ENCODE results near the gene ATG16L1.

The ATG16L1 gene

DNA sequence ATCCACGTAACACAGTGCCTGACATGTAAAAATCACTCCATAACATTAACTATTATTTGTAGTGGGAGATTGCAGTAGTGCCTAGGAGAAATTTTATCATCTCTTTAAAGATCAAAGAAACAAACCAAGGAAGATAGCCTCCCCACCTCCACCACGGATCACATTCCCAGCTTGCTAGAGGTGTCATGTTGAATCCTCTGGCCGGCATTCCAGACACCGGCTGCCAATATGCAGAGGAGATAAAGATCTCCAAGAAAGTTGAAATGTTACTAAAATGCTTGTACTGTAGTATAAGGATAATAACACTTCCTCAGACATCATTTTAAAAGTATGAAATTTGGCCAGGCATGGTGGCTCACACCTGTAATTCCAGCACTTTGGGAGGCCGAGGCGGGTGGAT lies 6.1 kb upstream of the ATG16L1 start:
- H3K4me1 ChIP-seq (ENCODE audit: control extremely low read depth in 1 of 4, control insufficient read depth in 4 of 4, insufficient read depth in 4 of 4, low read length in 3 of 4): peaks cover 13 to 41% (median 24%) of the 10 kb centered on the region in 4 experiments
- CTCF ChIA-PET: no interaction called here
- 100% methylated on average over 2 of the region's 6 CpGs for WGBS (ENCODE audit: insufficient coverage)

DNA sequence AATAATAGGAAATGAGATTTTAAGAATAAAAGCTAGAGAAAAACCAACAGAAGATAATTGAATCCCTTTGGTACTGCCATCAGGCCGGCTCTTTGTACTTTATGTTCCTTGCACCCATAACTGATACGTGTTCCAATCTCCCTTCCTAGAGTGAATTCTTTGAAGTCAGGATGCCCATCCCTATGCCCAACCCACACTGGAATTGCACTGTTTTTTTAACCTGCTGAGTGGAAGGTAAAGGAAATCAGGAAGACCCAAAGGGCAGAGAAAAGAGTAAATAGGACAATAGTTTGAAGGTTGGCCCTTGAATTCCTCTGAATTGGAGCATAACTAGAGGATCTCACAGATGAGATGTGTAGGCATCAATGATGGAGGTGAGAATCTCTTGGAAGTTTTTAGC lies 4.4 kb upstream of the ATG16L1 start:
- POLR2A ChIA-PET: interaction anchor here (0.5 kb wide), 1 partner anchor 513 kb away, joined by 3 read pairs; no protein-coding TSS in a partner anchor
- H3K4me1 ChIP-seq (ENCODE audit: control extremely low read depth in 1 of 4, control insufficient read depth in 4 of 4, insufficient read depth in 4 of 4, low read length in 3 of 4): peaks cover 12 to 39% (median 21%) of the 10 kb centered on the region in 4 experiments
- no peaks in the 10 kb centered on the region for H3K36me3 ChIP-seq (ENCODE audit: control insufficient read depth in 4 of 4, insufficient read depth in 4 of 4, low read length in 3 of 4)
- no peak overlapping the region for H3K4me3 ChIP-seq (ENCODE audit: control insufficient read depth in 1 of 7, extremely low read depth in 1 of 7, insufficient read depth in 4 of 7, low read depth in 2 of 7, low read length in 6 of 7)
- no peaks in the 10 kb centered on the region for H3K27me3 ChIP-seq (replicated peaks in 2 of 5; ENCODE audit: control insufficient read depth in 4 of 5, insufficient read depth in 5 of 5, low read length in 4 of 5)
- H3K27ac ChIP-seq (ENCODE audit: insufficient read depth in 1 of 2, low read depth in 1 of 2, low read length in 2 of 2, poor library complexity in 1 of 2, severe bottlenecking in 2 of 2): no peak overlapping the region
- CTCF ChIA-PET: no interaction called here
- 100% methylated on average over 1 of the region's 2 CpGs for WGBS (ENCODE audit: insufficient coverage)
- H3K9me3 ChIP-seq (ENCODE audit: control extremely low read depth in 1 of 5, control insufficient read depth in 4 of 5, insufficient read depth in 2 of 5, low read depth in 1 of 5, low read length in 4 of 5): no peaks in the 10 kb centered on the region
- no peak for DNase-seq

More for the DNA sequence above, 6.1 kb upstream of the ATG16L1 start:
- Histone ChIP-seq H3K27me3 (replicated peaks in 2 of 5; ENCODE audit: control insufficient read depth in 4 of 5, insufficient read depth in 5 of 5, low read length in 4 of 5) (no peaks in the 10 kb centered on the region), H3K36me3 (ENCODE audit: control insufficient read depth in 4 of 4, insufficient read depth in 4 of 4, low read length in 3 of 4) (no peaks in the 10 kb centered on the region), H3K4me3 (ENCODE audit: control insufficient read depth in 1 of 7, extremely low read depth in 1 of 7, insufficient read depth in 4 of 7, low read depth in 2 of 7, low read length in 6 of 7) (no peak overlapping the region), H3K9me3 (ENCODE audit: control extremely low read depth in 1 of 5, control insufficient read depth in 4 of 5, insufficient read depth in 2 of 5, low read depth in 1 of 5, low read length in 4 of 5) (no peaks in the 10 kb centered on the region), H3K27ac (ENCODE audit: insufficient read depth in 1 of 2, low read depth in 1 of 2, low read length in 2 of 2, poor library complexity in 1 of 2, severe bottlenecking in 2 of 2) (no peak overlapping the region)
- POLR2A ChIA-PET: no interaction called here
- DNase-seq: no peak

DNA sequence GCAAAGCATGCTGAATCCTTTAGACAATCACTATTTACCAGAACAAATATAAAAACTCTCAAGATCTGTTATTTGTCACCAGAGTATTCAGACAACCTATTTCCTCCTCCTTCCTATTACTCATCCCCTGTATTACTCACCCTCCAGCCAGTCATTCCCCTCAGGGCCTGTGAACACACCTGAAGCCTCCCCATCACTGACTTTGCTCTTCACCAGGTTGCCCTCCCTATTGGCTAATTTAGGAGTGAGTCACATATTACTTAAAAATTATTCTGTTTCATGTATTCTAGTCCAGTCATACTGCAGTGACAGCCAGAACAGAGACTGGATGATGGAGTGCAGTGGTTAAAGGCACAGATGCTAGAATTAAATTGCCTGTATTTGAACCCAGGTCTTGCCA lies 3.7 kb upstream of the ATG16L1 start:
- DNase-seq: peak; percentile 17 to 61 (median 51)
- H3K9me3 ChIP-seq (ENCODE audit: control extremely low read depth in 1 of 5, control insufficient read depth in 4 of 5, insufficient read depth in 2 of 5, low read depth in 1 of 5, low read length in 4 of 5): no peaks in the 10 kb centered on the region
- no peaks in the 10 kb centered on the region for H3K36me3 ChIP-seq (ENCODE audit: control insufficient read depth in 4 of 4, insufficient read depth in 4 of 4, low read length in 3 of 4)
- peaks cover 10 to 38% (median 23%) of the 10 kb centered on the region in 4 experiments for H3K4me1 ChIP-seq (ENCODE audit: control extremely low read depth in 1 of 4, control insufficient read depth in 4 of 4, insufficient read depth in 4 of 4, low read length in 3 of 4)
- ChIA-PET POLR2A (interaction anchor here (0.5 kb wide), 1 partner anchor 514 kb away, joined by 3 read pairs; no protein-coding TSS in a partner anchor), CTCF (no interaction called here)
- H3K27ac ChIP-seq (ENCODE audit: insufficient read depth in 1 of 2, low read depth in 1 of 2, low read length in 2 of 2, poor library complexity in 1 of 2, severe bottlenecking in 2 of 2): no peak overlapping the region
- no peaks in the 10 kb centered on the region for H3K27me3 ChIP-seq (replicated peaks in 2 of 5; ENCODE audit: control insufficient read depth in 4 of 5, insufficient read depth in 5 of 5, low read length in 4 of 5)
- no peak overlapping the region for H3K4me3 ChIP-seq (ENCODE audit: control insufficient read depth in 1 of 7, extremely low read depth in 1 of 7, insufficient read depth in 4 of 7, low read depth in 2 of 7, low read length in 6 of 7)

DNA sequence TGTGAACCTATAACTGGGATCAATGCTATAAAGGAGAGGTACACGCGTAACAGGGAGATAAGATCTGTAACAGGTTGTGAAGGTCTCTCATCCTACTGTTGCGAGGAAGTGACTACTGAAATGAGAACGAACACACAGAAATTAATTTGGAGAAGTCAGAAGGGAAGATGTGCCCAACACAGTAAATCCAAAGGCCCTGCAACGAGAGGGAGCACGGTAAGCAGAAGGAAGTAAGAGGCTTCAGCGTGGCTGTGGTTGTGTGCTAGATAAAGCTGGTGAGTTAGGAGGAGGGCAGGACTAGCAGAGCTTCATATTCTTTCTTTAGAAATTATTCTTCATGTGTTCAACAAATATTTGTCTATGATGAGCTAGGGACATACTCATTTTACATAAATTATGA lies 2.5 kb upstream of the ATG16L1 start:
- H3K36me3 ChIP-seq (ENCODE audit: control insufficient read depth in 4 of 4, insufficient read depth in 4 of 4, low read length in 3 of 4): peaks cover 0 to 6% (median 2%) of the 10 kb centered on the region in 4 experiments
- CTCF ChIA-PET: interaction anchor here (0.6 to 3.1 kb wide), 6 partner anchors 42 to 396 kb away, joined by 3 to 12 read pairs (median 6); partner anchors contain the start of gene INPP5D
- no peak overlapping the region for H3K27ac ChIP-seq (ENCODE audit: insufficient read depth in 1 of 2, low read depth in 1 of 2, low read length in 2 of 2, poor library complexity in 1 of 2, severe bottlenecking in 2 of 2)
- H3K27me3 ChIP-seq (replicated peaks in 2 of 5; ENCODE audit: control insufficient read depth in 4 of 5, insufficient read depth in 5 of 5, low read length in 4 of 5): no peaks in the 10 kb centered on the region
- peak overlapping the region in 1 of 7 experiments; percentile 36 for H3K4me3 ChIP-seq (ENCODE audit: control insufficient read depth in 1 of 7, extremely low read depth in 1 of 7, insufficient read depth in 4 of 7, low read depth in 2 of 7, low read length in 6 of 7)
- 6% methylated on average over 6 of the region's 7 CpGs for WGBS (ENCODE audit: insufficient coverage)
- peak; percentile 38 to 80 (median 77) for DNase-seq
- H3K4me1 ChIP-seq (ENCODE audit: control extremely low read depth in 1 of 4, control insufficient read depth in 4 of 4, insufficient read depth in 4 of 4, low read length in 3 of 4): peaks cover 12 to 47% (median 27%) of the 10 kb centered on the region in 4 experiments
- H3K9me3 ChIP-seq (ENCODE audit: control extremely low read depth in 1 of 5, control insufficient read depth in 4 of 5, insufficient read depth in 2 of 5, low read depth in 1 of 5, low read length in 4 of 5): no peaks in the 10 kb centered on the region
- POLR2A ChIA-PET: interaction anchor here (0.6 kb wide), 1 partner anchor 107 kb away, joined by 3 read pairs; no protein-coding TSS in a partner anchor

DNA sequence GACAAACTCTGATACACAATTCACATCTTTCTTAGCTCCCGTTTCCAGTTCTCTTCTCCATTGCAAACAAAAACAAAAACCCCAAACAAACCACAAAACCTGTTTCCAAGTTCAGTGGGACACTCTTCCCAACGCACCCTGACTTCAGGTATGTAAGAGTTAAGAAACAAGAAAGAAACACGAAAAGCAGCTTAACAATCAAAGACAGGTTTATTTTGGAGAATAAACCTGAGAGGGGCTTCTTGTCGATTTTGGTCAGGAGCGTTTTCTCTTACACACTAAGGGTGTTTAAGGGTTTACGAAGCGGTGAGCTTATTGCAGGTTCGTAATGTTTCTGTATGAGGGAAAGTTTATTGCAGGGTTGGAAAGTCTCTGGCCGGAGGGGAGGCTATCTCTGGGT lies 905 bp upstream of the ATG16L1 start:
- no peak overlapping the region for H3K27ac ChIP-seq (ENCODE audit: insufficient read depth in 1 of 2, low read depth in 1 of 2, low read length in 2 of 2, poor library complexity in 1 of 2, severe bottlenecking in 2 of 2)
- H3K4me3 ChIP-seq (ENCODE audit: control insufficient read depth in 1 of 7, extremely low read depth in 1 of 7, insufficient read depth in 4 of 7, low read depth in 2 of 7, low read length in 6 of 7): no peak overlapping the region
- DNase-seq: no peak
- WGBS (ENCODE audit: insufficient coverage): 96% methylated on average over 7 of the region's 9 CpGs
- peaks cover 0 to 12% (median 4%) of the 10 kb centered on the region in 4 experiments for H3K36me3 ChIP-seq (ENCODE audit: control insufficient read depth in 4 of 4, insufficient read depth in 4 of 4, low read length in 3 of 4)
- H3K9me3 ChIP-seq (ENCODE audit: control extremely low read depth in 1 of 5, control insufficient read depth in 4 of 5, insufficient read depth in 2 of 5, low read depth in 1 of 5, low read length in 4 of 5): no peaks in the 10 kb centered on the region
- no peaks in the 10 kb centered on the region for H3K27me3 ChIP-seq (replicated peaks in 2 of 5; ENCODE audit: control insufficient read depth in 4 of 5, insufficient read depth in 5 of 5, low read length in 4 of 5)
- CTCF ChIA-PET: interaction anchor here (0.7 to 3.1 kb wide), 11 partner anchors 8 to 397 kb away, joined by 3 to 12 read pairs (median 5); partner anchors contain the start of gene INPP5D
- peaks cover 12 to 42% (median 27%) of the 10 kb centered on the region in 4 experiments for H3K4me1 ChIP-seq (ENCODE audit: control extremely low read depth in 1 of 4, control insufficient read depth in 4 of 4, insufficient read depth in 4 of 4, low read length in 3 of 4)
- POLR2A ChIA-PET: no interaction called here

DNA sequence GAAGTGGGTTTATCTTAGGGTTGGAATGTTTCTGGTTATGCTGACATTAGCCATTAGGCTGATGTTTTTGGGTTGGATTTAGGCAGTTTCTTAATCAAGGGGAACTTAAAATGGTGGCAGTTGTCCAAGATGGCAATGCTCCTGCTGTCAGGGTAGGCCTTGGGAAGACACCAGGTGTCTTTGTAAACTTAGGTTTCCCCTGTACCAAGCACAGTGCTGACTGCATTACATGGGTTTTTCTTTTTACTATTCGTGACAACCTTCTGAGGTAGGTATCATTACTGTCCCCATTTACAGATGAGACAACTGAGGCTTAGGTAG lies 528 bp upstream of the ATG16L1 start:
- H3K27me3 ChIP-seq (replicated peaks in 2 of 5; ENCODE audit: control insufficient read depth in 4 of 5, insufficient read depth in 5 of 5, low read length in 4 of 5): no peaks in the 10 kb centered on the region
- peaks cover 12 to 42% (median 27%) of the 10 kb centered on the region in 4 experiments for H3K4me1 ChIP-seq (ENCODE audit: control extremely low read depth in 1 of 4, control insufficient read depth in 4 of 4, insufficient read depth in 4 of 4, low read length in 3 of 4)
- H3K27ac ChIP-seq (ENCODE audit: insufficient read depth in 1 of 2, low read depth in 1 of 2, low read length in 2 of 2, poor library complexity in 1 of 2, severe bottlenecking in 2 of 2): peak overlapping the region; percentile 37 to 78
- no peak for DNase-seq
- POLR2A ChIA-PET: no interaction called here
- 91% methylated on average over 1 of the region's 1 CpG for WGBS (ENCODE audit: insufficient coverage)
- CTCF ChIA-PET: interaction anchor here (0.7 to 3.1 kb wide), 12 partner anchors 9 to 398 kb away, joined by 3 to 12 read pairs (median 6); partner anchors contain the start of gene INPP5D
- peaks cover 0 to 15% (median 6%) of the 10 kb centered on the region in 4 experiments for H3K36me3 ChIP-seq (ENCODE audit: control insufficient read depth in 4 of 4, insufficient read depth in 4 of 4, low read length in 3 of 4)
- H3K9me3 ChIP-seq (ENCODE audit: control extremely low read depth in 1 of 5, control insufficient read depth in 4 of 5, insufficient read depth in 2 of 5, low read depth in 1 of 5, low read length in 4 of 5): no peaks in the 10 kb centered on the region
- peak overlapping the region in 6 of 7 experiments; percentile 89 to 98 (median 96) for H3K4me3 ChIP-seq (ENCODE audit: control insufficient read depth in 1 of 7, extremely low read depth in 1 of 7, insufficient read depth in 4 of 7, low read depth in 2 of 7, low read length in 6 of 7)

DNA sequence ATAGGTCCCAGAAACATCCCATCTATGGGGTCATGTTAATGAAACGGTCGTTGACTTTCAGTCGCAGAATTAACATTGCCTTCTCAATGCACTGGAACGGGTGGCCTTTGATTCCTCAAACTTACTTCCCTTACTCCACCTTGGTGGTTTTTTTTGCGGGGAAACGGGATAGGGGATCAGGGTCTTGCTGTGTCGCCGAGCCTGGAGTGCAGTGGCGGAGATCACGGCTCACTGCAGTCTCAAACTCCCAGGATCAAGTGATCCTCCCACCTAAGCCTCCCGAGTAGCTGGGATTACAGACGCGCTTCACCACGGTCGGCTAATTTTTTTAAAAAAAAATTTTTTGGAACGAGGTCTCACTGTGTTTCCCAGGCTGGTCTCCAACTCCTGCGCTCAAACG lies 754 bp downstream of the ATG16L1 start:
- Histone ChIP-seq H3K9me3 (ENCODE audit: control extremely low read depth in 1 of 5, control insufficient read depth in 4 of 5, insufficient read depth in 2 of 5, low read depth in 1 of 5, low read length in 4 of 5) (no peaks in the 10 kb centered on the region), H3K27me3 (replicated peaks in 2 of 5; ENCODE audit: control insufficient read depth in 4 of 5, insufficient read depth in 5 of 5, low read length in 4 of 5) (no peaks in the 10 kb centered on the region), H3K4me3 (ENCODE audit: control insufficient read depth in 1 of 7, extremely low read depth in 1 of 7, insufficient read depth in 4 of 7, low read depth in 2 of 7, low read length in 6 of 7) (peak overlapping the region; percentile 89 to 98 (median 96)), H3K4me1 (ENCODE audit: control extremely low read depth in 1 of 4, control insufficient read depth in 4 of 4, insufficient read depth in 4 of 4, low read length in 3 of 4) (peaks cover 12 to 42% (median 27%) of the 10 kb centered on the region in 4 experiments), H3K36me3 (ENCODE audit: control insufficient read depth in 4 of 4, insufficient read depth in 4 of 4, low read length in 3 of 4) (peaks cover 0 to 23% (median 13%) of the 10 kb centered on the region in 4 experiments), H3K27ac (ENCODE audit: insufficient read depth in 1 of 2, low read depth in 1 of 2, low read length in 2 of 2, poor library complexity in 1 of 2, severe bottlenecking in 2 of 2) (peak overlapping the region in 1 of 2 experiments; percentile 80)
- ChIA-PET POLR2A (interaction anchor here (0.6 kb wide), 1 partner anchor 11 kb away, joined by 4 read pairs; no protein-coding TSS in a partner anchor), CTCF (interaction anchor here (0.6 to 1.4 kb wide), 5 partner anchors 11 to 678 kb away, joined by 3 to 6 read pairs (median 4); no protein-coding TSS in a partner anchor)
- no peak for DNase-seq
- 11% methylated on average over 10 of the region's 18 CpGs for WGBS (ENCODE audit: insufficient coverage)
